Hepatocyte (in vitro differentiated cells): ENCODE results near the gene STK4. TPM values are rescaled to one million over a fixed set of nuclear protein-coding genes. Genes with fewer than 3 reads are reported as not detected.

ENCODE experiments used
- DNase-seq: peaks from one replicate; pipeline ENCODE4 v3.0.0-alpha.2; 2016; ENCODE audit warnings: low spot score
- H2AFZ ChIP-seq: fragments of 200-600 bp; sonication (generic); 2 replicates; pipeline ENCODE4 v1.6.0; 2016; ENCODE audit warnings: antibody characterized with exemption, mild to moderate bottlenecking
- H3K27ac ChIP-seq: fragments of 200-600 bp; sonication (generic); 2 replicates; pipeline ENCODE4 v1.5.1; 2016; ENCODE audit warnings: mild to moderate bottlenecking
- H3K27me3 ChIP-seq: fragments of 200-600 bp; sonication (generic); 2 replicates; pipeline ENCODE4 v1.6.1; 2016
- H3K36me3 ChIP-seq: fragments of 200-600 bp; sonication (generic); replicated peaks from 2 replicates; pipeline ENCODE4 v1.5.1; 2016; ENCODE audit warnings: low read depth; ENCODE audit not compliant: insufficient read depth
- H3K4me1 ChIP-seq: fragments of 200-600 bp; sonication (generic); 2 replicates; pipeline ENCODE4 v1.5.1; 2016; ENCODE audit warnings: mild to moderate bottlenecking, moderate library complexity; ENCODE audit not compliant: insufficient read depth
- H3K4me2 ChIP-seq: fragments of 200-600 bp; sonication (generic); 2 replicates; pipeline ENCODE4 v1.6.0; 2016
- H3K4me3 ChIP-seq: fragments of 200-600 bp; sonication (generic); 2 replicates; pipeline ENCODE4 v1.5.1; 2016; ENCODE audit warnings: mild to moderate bottlenecking
- H3K79me2 ChIP-seq: fragments of 200-600 bp; sonication (generic); 2 replicates; pipeline ENCODE4 v1.6.0; 2017; ENCODE audit warnings: mild to moderate bottlenecking
- H3K9me2 ChIP-seq: fragments of 200-600 bp; sonication (generic); replicated peaks from 2 replicates; pipeline ENCODE4 v1.6.0; 2017; ENCODE audit warnings: mild to moderate bottlenecking; ENCODE audit not compliant: insufficient read depth
- H3K9me3 ChIP-seq: fragments of 200-600 bp; sonication (generic); 2 replicates; pipeline ENCODE4 v1.5.1; 2016; ENCODE audit warnings: low read depth, mild to moderate bottlenecking
- H4K20me1 ChIP-seq: fragments of 200-600 bp; sonication (generic); 2 replicates; pipeline ENCODE4 v1.6.0; 2016; ENCODE audit warnings: mild to moderate bottlenecking; ENCODE audit not compliant: insufficient read depth, poor library complexity, severe bottlenecking
- CTCF ChIP-seq: fragments of 200-600 bp; sonication (generic); IDR thresholded peaks from 2 replicates; pipeline ENCODE4 v1.5.1; 2016; ENCODE audit warnings: antibody characterized with exemption, mild to moderate bottlenecking; ENCODE audit not compliant: poor library complexity
- EZH2 ChIP-seq: fragments of 200-600 bp; sonication (generic); IDR thresholded peaks from 2 replicates; pipeline ENCODE4 v1.6.1; 2016; ENCODE audit warnings: antibody characterized with exemption, mild to moderate bottlenecking, borderline replicate concordance
- EZH2phosphoT487 ChIP-seq: fragments of 200-600 bp; sonication (generic); IDR thresholded peaks from one replicate; pipeline ENCODE4 v1.6.1; 2018; ENCODE audit warnings: antibody characterized with exemption, mild to moderate bottlenecking, low read depth, moderate library complexity; ENCODE audit not compliant: unreplicated experiment, severe bottlenecking
- WGBS: methylation state at CpG from one replicate; pipeline ENCODE4 v1.1.6; 2016; ENCODE audit warnings: low lambda C conversion rate; ENCODE audit errors: missing lambda C conversion rate; 5-methylcytosine and 5-hydroxymethylcytosine counted together
- polyA plus RNA-seq: library from polyadenylated mRNA; unstranded; fragments of >200 nt; fragmentation: Nextera tagmentation; extraction: Ambion mirVana; gene quantifications from 2 replicates; pipeline ENCODE4 v1.2.1, GENCODE V29; 2016
- total RNA-seq: library from RNA; depleted of rRNA; stranded (reverse); fragments of >200 nt; gene quantifications from 2 replicates; pipeline ENCODE4 v1.2.3, GENCODE V29; 2014

Gene STK4
- total and polyA plus RNA-seq, 2 experiments from 2014 or later: 11.4 to 16.5 TPM

- no peaks in the 10 kb centered on the region for H4K20me1 ChIP-seq
- 92% methylated on average over 3 of the region's 3 CpGs for WGBS
- H3K36me3 ChIP-seq: no peaks in the 10 kb centered on the region
- H3K27ac ChIP-seq: no peak overlapping the region
- H3K9me3 ChIP-seq: no peaks in the 10 kb centered on the region
- peaks cover 25% of the 10 kb centered on the region for H3K4me1 ChIP-seq
- H3K9me2 ChIP-seq: no peaks in the 10 kb centered on the region
- DNase-seq: no peak
- no peak overlapping the region for H2AFZ ChIP-seq
- peaks cover 34% of the 10 kb centered on the region for H3K79me2 ChIP-seq
- H3K27me3 ChIP-seq: no peaks in the 10 kb centered on the region
- no peak for TF ChIP-seq EZH2phosphoT487
- TF ChIP-seq CTCF: no peak
- no peak for TF ChIP-seq EZH2
- no peak overlapping the region for H3K4me2 ChIP-seq
- no peak overlapping the region for H3K4me3 ChIP-seq
These were observed 3.8 kb upstream of the STK4 start for GRCh38 chr20:44962483-44962882.

- Histone ChIP-seq H3K4me1 (peaks cover 27% of the 10 kb centered on the region), H4K20me1 (no peaks in the 10 kb centered on the region), H3K27me3 (no peaks in the 10 kb centered on the region), H3K4me3 (no peak overlapping the region), H3K4me2 (no peak overlapping the region), H3K79me2 (peaks cover 34% of the 10 kb centered on the region), H3K9me3 (no peaks in the 10 kb centered on the region), H3K36me3 (no peaks in the 10 kb centered on the region), H3K27ac (no peak overlapping the region), H3K9me2 (no peaks in the 10 kb centered on the region), H2AFZ (no peak overlapping the region)
- DNase-seq: no peak
- 88% methylated on average over 4 of the region's 4 CpGs for WGBS
- no peak for TF ChIP-seq EZH2phosphoT487
These were observed 2.7 kb upstream of the STK4 start for GRCh38 chr20:44963325-44964215.

GRCh38 chr20:44965651-44966029, 672 bp upstream of the STK4 start:
- Histone ChIP-seq H3K79me2 (peaks cover 39% of the 10 kb centered on the region), H3K9me3 (no peaks in the 10 kb centered on the region), H3K4me1 (peaks cover 18% of the 10 kb centered on the region), H4K20me1 (no peaks in the 10 kb centered on the region), H2AFZ (peak overlapping the region; percentile 95), H3K36me3 (no peaks in the 10 kb centered on the region), H3K4me3 (peak overlapping the region; percentile 35), H3K9me2 (no peaks in the 10 kb centered on the region), H3K27ac (peak overlapping the region; percentile 85), H3K27me3 (no peaks in the 10 kb centered on the region), H3K4me2 (peak overlapping the region; percentile 84)
- no peak for TF ChIP-seq EZH2phosphoT487
- no peak for TF ChIP-seq CTCF
- no peak for TF ChIP-seq EZH2
- no peak for DNase-seq
- 46% methylated on average over 5 of the region's 5 CpGs for WGBS

- 52% methylated on average over 5 of the region's 5 CpGs for WGBS
- Histone ChIP-seq H4K20me1 (no peaks in the 10 kb centered on the region), H3K27ac (no peak overlapping the region), H3K4me1 (peaks cover 13% of the 10 kb centered on the region), H2AFZ (no peak overlapping the region), H3K79me2 (peaks cover 50% of the 10 kb centered on the region), H3K9me3 (no peaks in the 10 kb centered on the region), H3K4me2 (peak overlapping the region; percentile 84), H3K27me3 (no peaks in the 10 kb centered on the region), H3K4me3 (peak overlapping the region; percentile 59), H3K36me3 (no peaks in the 10 kb centered on the region), H3K9me2 (no peaks in the 10 kb centered on the region)
- DNase-seq: no peak
- no peak for TF ChIP-seq CTCF
- no peak for TF ChIP-seq EZH2phosphoT487
- TF ChIP-seq EZH2: no peak
These were observed 995 bp downstream of the STK4 start for GRCh38 chr20:44967207-44967807.
